K562 (cell line): ENCODE measurements around the gene TNFSF9. TPM values are rescaled to one million over a fixed set of nuclear protein-coding genes. Genes with fewer than 3 reads are reported as not detected.

Experiments
- ATAC-seq: fragments of 200-7000 bp; cut with Tn5 transposase; 3 replicates; pipeline ENCODE4 v1.9.1; 2020; ENCODE audit warnings: moderate library complexity
- BruUV-seq: library from RNA; stranded (reverse); fragments of 400-500 nt; replicated peaks from 2 replicates; lab custom pipeline; 2021; lab: Mats Ljungman, UMichigan
- CTCF ChIA-PET: fragments of 300-600 bp; formaldehyde crosslinking; extraction: SDS; loops from one replicate; lab custom pipeline; 2021; ENCODE audit warnings: low intra/inter-chr PET ratio; lab: Yijun Ruan, JAX
- POLR2A ChIA-PET: fragments of 300-600, 350-650 bp; sonication (Branson Sonifier 250); formaldehyde crosslinking; extraction: SDS; loops from one replicate; lab custom pipeline; 2021; ENCODE audit warnings: antibody characterized with exemption, inconsistent platforms; lab: Yijun Ruan, JAX
- DNase-seq, 4 experiments: peaks; one replicate each; pipeline versions ENCODE4 v3.0.0 to v3.0.0-alpha.2; 2011 to 2018; ENCODE audit warnings: low spot score in 3 of 4, mixed read lengths in 3 of 4; ENCODE audit errors: extremely low read depth in 1 of 4
- FAIRE-seq: peaks from 2 replicates; lab custom pipeline; 2011; peaks lifted over from hg19 to GRCh38; lab: Jason Lieb, UNC
- H2AFZ ChIP-seq: 2 replicates; pipeline ENCODE4 v1.6.0; 2011; ENCODE audit warnings: low read depth, low read length, control low read depth, inconsistent platforms
- H3K27ac ChIP-seq: fragments of 200-600 bp; 3 replicates; pipeline ENCODE4 v1.8.0; 2011; ENCODE audit warnings: low read depth, mild to moderate bottlenecking, control low read depth, inconsistent platforms, low read length, moderate library complexity, mixed read lengths; ENCODE audit errors: extremely low read depth
- H3K27me3 ChIP-seq, 2 experiments: fragments of 300-600 bp in 1 of 2; 2 replicates in 1 of 2; 3 replicates in 1 of 2; pipeline versions ENCODE4 v1.6.0 to v1.8.0; 2011; ENCODE audit warnings: inconsistent platforms in 2 of 2, low read length in 2 of 2, mild to moderate bottlenecking in 1 of 2, mixed read lengths in 1 of 2, moderate library complexity in 1 of 2; ENCODE audit not compliant: control insufficient read depth in 2 of 2, insufficient read depth in 2 of 2
- H3K36me3 ChIP-seq: fragments of 300-600 bp; 3 replicates; pipeline ENCODE4 v1.8.0; 2011; ENCODE audit warnings: mild to moderate bottlenecking, low read length, inconsistent platforms; ENCODE audit not compliant: control insufficient read depth, insufficient read depth
- H3K4me1 ChIP-seq, 2 experiments: fragments of 200-600 bp in 1 of 2; replicated peaks in 1 of 2; 2 replicates in 1 of 2; 3 replicates in 1 of 2; pipeline versions ENCODE4 v1.5.1 to v1.8.0; 2011; ENCODE audit warnings: inconsistent platforms in 2 of 2, low read length in 2 of 2, mild to moderate bottlenecking in 1 of 2, mixed read lengths in 1 of 2, moderate library complexity in 1 of 2; ENCODE audit not compliant: control insufficient read depth in 2 of 2, insufficient read depth in 2 of 2
- H3K4me2 ChIP-seq: 2 replicates; pipeline ENCODE4 v1.6.1; 2011; ENCODE audit warnings: low read length, control low read depth, inconsistent platforms, mixed read lengths; ENCODE audit not compliant: insufficient read depth
- H3K4me3 ChIP-seq: fragments of 200-600 bp; sonication (generic), shearing (Covaris generic); 2 replicates; pipeline ENCODE4 v1.5.1; 2016; ENCODE audit warnings: control low read depth, inconsistent platforms
- H3K79me2 ChIP-seq: fragments of 200-600 bp; 3 replicates; pipeline ENCODE4 v1.8.0; 2011; ENCODE audit warnings: low read length, inconsistent platforms; ENCODE audit not compliant: control insufficient read depth, insufficient read depth
- H3K9ac ChIP-seq, 2 experiments: 2 replicates each; pipeline versions ENCODE4 v1.6.0 to v1.6.1; 2011; ENCODE audit warnings: low read depth in 2 of 2, low read length in 2 of 2, control low read depth in 1 of 2, inconsistent platforms in 1 of 2, mild to moderate bottlenecking in 1 of 2, mixed read lengths in 1 of 2; ENCODE audit not compliant: insufficient read depth in 1 of 2
- H3K9me1 ChIP-seq: one replicate; pipeline ENCODE4 v1.6.0; 2011; ENCODE audit warnings: inconsistent platforms, mild to moderate bottlenecking, low read length, moderate library complexity; ENCODE audit not compliant: control insufficient read depth, insufficient read depth
- H3K9me3 ChIP-seq: replicated peaks from 2 replicates; pipeline ENCODE4 v1.5.1; 2011; ENCODE audit warnings: low read depth, low read length, inconsistent platforms; ENCODE audit not compliant: control insufficient read depth, insufficient read depth
- H4K20me1 ChIP-seq: replicated peaks from 2 replicates; pipeline ENCODE4 v1.6.1; 2011; ENCODE audit warnings: low read length, inconsistent platforms, mixed read lengths; ENCODE audit not compliant: control insufficient read depth, insufficient read depth
- ADNP ChIP-seq: fragments of 200-800 bp; sonication (Bioruptor generic); IDR thresholded peaks from 2 replicates; pipeline ENCODE4 v1.6.1; 2016; ENCODE audit warnings: missing genetic modification characterization, missing compliant biosample characterization
- BRD4 ChIP-seq: fragments of 200-600 bp; sonication (generic); IDR thresholded peaks from 2 replicates; pipeline ENCODE4 v1.6.1; 2017; ENCODE audit warnings: inconsistent platforms
- BRD9 ChIP-seq: fragments of 450-650 bp; IDR thresholded peaks from 2 replicates; pipeline ENCODE4 v1.6.1; 2018; ENCODE audit warnings: low read depth; ENCODE audit not compliant: partially characterized antibody
- CREM ChIP-seq: IDR thresholded peaks from 2 replicates; pipeline ENCODE4 v1.6.1; 2014; ENCODE audit warnings: antibody characterized with exemption, low read depth
- MYC ChIP-seq, 2 experiments: fragments of 250-450 bp in 1 of 2; sonication (Bioruptor Pico) in 1 of 2; IDR thresholded peaks; 2 replicates each; pipeline versions ENCODE4 v1.5.1 to v1.6.1; 2012 to 2021; ENCODE audit warnings: low read depth in 2 of 2, borderline replicate concordance in 1 of 2, improper control_type of control experiment in 1 of 2, low read length in 1 of 2, mild to moderate bottlenecking in 1 of 2, moderate library complexity in 1 of 2
- MYNN ChIP-seq, 2 experiments: sonication (generic); formaldehyde crosslinking in 1 of 2; IDR thresholded peaks; 2 replicates each; pipeline versions ENCODE4 v1.5.0 to v1.6.1; 2016 to 2020; ENCODE audit warnings: antibody characterized with exemption in 1 of 2, missing genetic modification reagents in 1 of 2
- POLR2AphosphoS2 ChIP-seq: IDR thresholded peaks from 2 replicates; pipeline ENCODE4 v1.6.1; 2012; ENCODE audit warnings: low read length, improper control_type of control experiment
- ZNF133 ChIP-seq: fragments of 250-450 bp; sonication (Bioruptor Pico); IDR thresholded peaks from 2 replicates; pipeline ENCODE4 v1.4.0; 2020; ENCODE audit warnings: mild to moderate bottlenecking
- WGBS: fragments of 100-300 bp; shearing (Covaris generic); methylation state at CpG from one replicate; pipeline ENCODE4 v1.1.6; 2016; ENCODE audit warnings: low coverage, mixed read lengths; ENCODE audit not compliant: insufficient coverage; ENCODE audit errors: missing lambda C conversion rate; 5-methylcytosine and 5-hydroxymethylcytosine counted together
- in situ Hi-C: fragments of 300-500 bp; cut with MboI; formaldehyde crosslinking; loops from 4 replicates; pipeline ENCODE4 v1.15.0; 2018; ENCODE audit warnings: inconsistent platforms, mixed read lengths
- intact Hi-C: fragments of 100-400 bp; cut with micrococcal nuclease; formaldehyde crosslinking; loops from 2 replicates; pipeline ENCODE4 v1.14.2; 2022
- polyA plus RNA-seq, 8 experiments: library from polyadenylated mRNA; depleted of rRNA in 4 of 8; stranded (reverse) in 5 of 8; unstranded in 3 of 8; fragments of >200 nt; fragmentation: Nextera tagmentation in 2 of 8; fragmentation: Illumina TruSeq in 1 of 8; extraction: Ambion mirVana in 2 of 8; extraction: Trizol in 1 of 8; gene quantifications; 2 replicates each; pipeline versions ENCODE4 v1.2.1 to v1.2.3, GENCODE V29; 2011 to 2014; ENCODE audit warnings: inconsistent platforms in 1 of 8, missing spikeins in 1 of 8
- total RNA-seq, 7 experiments: library from RNA; depleted of rRNA in 6 of 7; stranded (reverse); fragments of >200 nt in 6 of 7; fragmentation: Illumina TruSeq in 2 of 7; extraction: Trizol in 2 of 7; gene quantifications; 2 replicates each; pipeline versions ENCODE4 v1.2.1 to v1.2.3, GENCODE V29; 2011 to 2021; ENCODE audit warnings: low replicate concordance in 1 of 7
- TF ChIP-seq, protein P1 (sequence below): fragments of 250-450 bp; sonication (Bioruptor Pico); IDR thresholded peaks from 2 replicates; pipeline ENCODE4 v1.5.0; 2021; ENCODE audit warnings: mild to moderate bottlenecking, borderline replicate concordance
- TF ChIP-seq, protein P2 (sequence below), 3 experiments: IDR thresholded peaks in 2 of 3; conservative IDR thresholded peaks in 1 of 3; 2 replicates each; pipeline ENCODE4 v1.5.1; 2011 to 2012; ENCODE audit warnings: low read length in 3 of 3, mild to moderate bottlenecking in 3 of 3, control low read depth in 2 of 3, improper control_type of control experiment in 1 of 3, inconsistent platforms in 1 of 3, low read depth in 1 of 3, mixed read lengths in 1 of 3, moderate library complexity in 1 of 3; ENCODE audit not compliant: insufficient read depth in 2 of 3
- TF ChIP-seq, protein P3 (sequence below): sonication (generic); formaldehyde crosslinking; IDR thresholded peaks from 2 replicates; pipeline ENCODE4 v1.8.0; 2022; ENCODE audit warnings: missing genetic modification reagents, mild to moderate bottlenecking, moderate library complexity, borderline replicate concordance
- TF ChIP-seq, protein P4 (sequence below), 2 experiments: fragments of 450-650 bp in 1 of 2; sonication (generic) in 1 of 2; formaldehyde crosslinking in 1 of 2; IDR thresholded peaks in 1 of 2; conservative IDR thresholded peaks in 1 of 2; 2 replicates each; pipeline versions ENCODE4 v1.6.1 to v1.8.1; 2016 to 2023; ENCODE audit warnings: mild to moderate bottlenecking in 2 of 2, moderate library complexity in 2 of 2, inconsistent platforms in 1 of 2, missing genetic modification reagents in 1 of 2

TNFSF9 gene
- total and polyA plus RNA-seq, 9 of the 15 experiments (the other 6 are each of a cell fraction or from before 2014, with no cell fraction given): 1.4 to 17.9 (median 6.5) TPM

DNA sequence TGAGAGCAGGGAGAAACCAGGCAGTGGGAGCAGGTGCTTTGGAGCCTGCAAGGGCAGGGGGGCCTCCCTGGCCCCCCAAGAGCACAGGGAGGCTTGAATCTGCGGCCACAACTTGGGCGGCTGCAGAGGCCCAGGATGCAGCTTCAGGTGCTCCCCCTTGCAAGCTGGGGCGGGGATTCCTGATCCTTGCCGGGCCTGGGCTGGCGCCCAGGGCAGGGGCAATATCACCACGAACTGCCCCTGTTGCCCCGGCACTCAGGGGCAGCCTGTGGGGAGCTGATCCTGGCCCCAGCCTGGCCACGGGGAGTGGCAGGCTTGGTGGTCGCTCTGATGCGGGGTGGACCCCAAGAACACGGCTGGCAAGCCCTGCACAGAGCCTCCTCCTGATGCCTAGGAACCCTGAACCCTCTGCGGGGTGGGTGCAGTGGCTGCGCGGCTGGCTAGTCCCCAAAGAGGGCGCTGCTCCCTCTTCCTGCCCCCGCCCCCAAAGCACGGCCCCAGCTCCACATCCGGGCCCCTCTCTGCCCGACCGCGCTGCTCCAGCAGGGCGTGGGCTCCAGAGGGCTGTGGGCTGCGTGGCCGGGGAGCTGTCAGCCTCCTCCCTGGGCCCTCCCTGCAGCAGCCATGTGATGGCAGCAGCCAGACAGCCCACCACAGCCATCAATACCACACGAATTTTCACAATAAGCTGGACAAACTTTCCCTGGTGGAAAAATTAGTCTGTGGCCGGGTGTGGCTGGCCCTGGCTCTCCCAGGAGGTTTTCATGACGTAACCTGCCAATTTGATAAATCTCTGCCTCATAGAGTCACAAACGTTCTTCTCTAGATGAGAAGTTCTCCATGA is 21.0 kb downstream of the TNFSF9 start:
- no TSS peak for BruUV-seq
- Histone ChIP-seq H3K4me1 (peaks cover 0 to 17% of the 10 kb centered on the region in 2 experiments; a peak in 3 of 5 replicates), H3K27ac (no peak overlapping the region), H2AFZ (peak overlapping the region; percentile 91), H3K27me3 (no peaks in the 10 kb centered on the region), H3K9me3 (no peaks in the 10 kb centered on the region), H3K9me1 (no peaks in the 10 kb centered on the region), H4K20me1 (no peaks in the 10 kb centered on the region), H3K79me2 (no peaks in the 10 kb centered on the region), H3K9ac (peak overlapping the region; percentile 30 to 87; a peak in 3 of 4 replicates), H3K4me2 (peak overlapping the region; percentile 68), H3K36me3 (no peaks in the 10 kb centered on the region), H3K4me3 (no peak overlapping the region; the same call in 1 of the 2 replicates)
- FAIRE-seq (no peak), DNase-seq (peak; percentile 74 to 86 (median 85)), ATAC-seq (peak; percentile 100)
- 33% methylated on average over 17 of the region's 28 CpGs for WGBS
- intact Hi-C loops: no loop called here
- POLR2A ChIA-PET: interaction anchor here (0.6 to 2.8 kb wide), 4 partner anchors 11 to 531 kb away, joined by 3 to 14 read pairs (median 4); no protein-coding TSS in a partner anchor
- CTCF ChIA-PET: interaction anchor here (1.1 kb wide), 1 partner anchor 80 kb away, joined by 3 read pairs; no protein-coding TSS in a partner anchor
- in situ Hi-C loops: no loop called here
- TF ChIP-seq CREM (peak; percentile 16; the same call in 1 of the 2 replicates), MYNN (IDR thresholded peaks at IDR 0.05) (0 out of 2 replicates have a peak, but pooled peaks have one; percentile 10), MYNN (CRISPR knock-in tag; IDR thresholded peaks at IDR 0.05) (no peak), ZNF133 (no peak), BRD4 (no peak), BRD9 (no peak), ADNP (no peak), MYC (IDR thresholded peaks at IDR 0.05; ENCODE audit: low read depth, low read length) (peak; percentile 74; the same call in 1 of the 2 replicates), MYC (CRISPR knock-in tag; IDR thresholded peaks at IDR 0.05; ENCODE audit: borderline replicate concordance, low read depth) (no peak), POLR2AphosphoS2 (no peak)
- TF ChIP-seq, protein P1, sequence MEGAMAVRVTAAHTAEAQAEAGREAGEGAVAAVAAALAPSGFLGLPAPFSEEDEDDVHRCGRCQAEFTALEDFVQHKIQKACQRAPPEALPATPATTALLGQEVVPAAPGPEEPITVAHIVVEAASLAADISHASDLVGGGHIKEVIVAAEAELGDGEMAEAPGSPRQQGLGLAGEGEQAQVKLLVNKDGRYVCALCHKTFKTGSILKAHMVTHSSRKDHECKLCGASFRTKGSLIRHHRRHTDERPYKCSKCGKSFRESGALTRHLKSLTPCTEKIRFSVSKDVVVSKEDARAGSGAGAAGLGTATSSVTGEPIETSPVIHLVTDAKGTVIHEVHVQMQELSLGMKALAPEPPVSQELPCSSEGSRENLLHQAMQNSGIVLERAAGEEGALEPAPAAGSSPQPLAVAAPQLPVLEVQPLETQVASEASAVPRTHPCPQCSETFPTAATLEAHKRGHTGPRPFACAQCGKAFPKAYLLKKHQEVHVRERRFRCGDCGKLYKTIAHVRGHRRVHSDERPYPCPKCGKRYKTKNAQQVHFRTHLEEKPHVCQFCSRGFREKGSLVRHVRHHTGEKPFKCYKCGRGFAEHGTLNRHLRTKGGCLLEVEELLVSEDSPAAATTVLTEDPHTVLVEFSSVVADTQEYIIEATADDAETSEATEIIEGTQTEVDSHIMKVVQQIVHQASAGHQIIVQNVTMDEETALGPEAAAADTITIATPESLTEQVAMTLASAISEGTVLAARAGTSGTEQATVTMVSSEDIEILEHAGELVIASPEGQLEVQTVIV (CRISPR knock-in tag): no peak
- TF ChIP-seq, protein P2, sequence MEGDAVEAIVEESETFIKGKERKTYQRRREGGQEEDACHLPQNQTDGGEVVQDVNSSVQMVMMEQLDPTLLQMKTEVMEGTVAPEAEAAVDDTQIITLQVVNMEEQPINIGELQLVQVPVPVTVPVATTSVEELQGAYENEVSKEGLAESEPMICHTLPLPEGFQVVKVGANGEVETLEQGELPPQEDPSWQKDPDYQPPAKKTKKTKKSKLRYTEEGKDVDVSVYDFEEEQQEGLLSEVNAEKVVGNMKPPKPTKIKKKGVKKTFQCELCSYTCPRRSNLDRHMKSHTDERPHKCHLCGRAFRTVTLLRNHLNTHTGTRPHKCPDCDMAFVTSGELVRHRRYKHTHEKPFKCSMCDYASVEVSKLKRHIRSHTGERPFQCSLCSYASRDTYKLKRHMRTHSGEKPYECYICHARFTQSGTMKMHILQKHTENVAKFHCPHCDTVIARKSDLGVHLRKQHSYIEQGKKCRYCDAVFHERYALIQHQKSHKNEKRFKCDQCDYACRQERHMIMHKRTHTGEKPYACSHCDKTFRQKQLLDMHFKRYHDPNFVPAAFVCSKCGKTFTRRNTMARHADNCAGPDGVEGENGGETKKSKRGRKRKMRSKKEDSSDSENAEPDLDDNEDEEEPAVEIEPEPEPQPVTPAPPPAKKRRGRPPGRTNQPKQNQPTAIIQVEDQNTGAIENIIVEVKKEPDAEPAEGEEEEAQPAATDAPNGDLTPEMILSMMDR (IDR thresholded peaks at IDR 0.05 in 2 of 3, conservative IDR thresholded peaks at IDR 0.05 in 1 of 3; ENCODE audit: insufficient read depth in 2 of 3, low read depth in 1 of 3, low read length in 3 of 3): peak; percentile 53 to 76 (median 60); a peak in 5 of 6 replicates
- TF ChIP-seq, protein P3, sequence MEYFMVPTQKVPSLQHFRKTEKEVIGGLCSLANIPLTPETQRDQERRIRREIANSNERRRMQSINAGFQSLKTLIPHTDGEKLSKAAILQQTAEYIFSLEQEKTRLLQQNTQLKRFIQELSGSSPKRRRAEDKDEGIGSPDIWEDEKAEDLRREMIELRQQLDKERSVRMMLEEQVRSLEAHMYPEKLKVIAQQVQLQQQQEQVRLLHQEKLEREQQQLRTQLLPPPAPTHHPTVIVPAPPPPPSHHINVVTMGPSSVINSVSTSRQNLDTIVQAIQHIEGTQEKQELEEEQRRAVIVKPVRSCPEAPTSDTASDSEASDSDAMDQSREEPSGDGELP (CRISPR knock-in tag): peak; percentile 63; the same call in 1 of the 2 replicates
- TF ChIP-seq, protein P4, sequence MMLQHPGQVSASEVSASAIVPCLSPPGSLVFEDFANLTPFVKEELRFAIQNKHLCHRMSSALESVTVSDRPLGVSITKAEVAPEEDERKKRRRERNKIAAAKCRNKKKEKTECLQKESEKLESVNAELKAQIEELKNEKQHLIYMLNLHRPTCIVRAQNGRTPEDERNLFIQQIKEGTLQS (IDR thresholded peaks at IDR 0.05): peak; percentile 45; the same call in 1 of the 2 replicates
- TF ChIP-seq, protein P4 (CRISPR knock-in tag; conservative IDR thresholded peaks at IDR 0.05): no peak
